GM12878 (cell line): ENCODE measurements around the gene TRIM45. TPM values are rescaled to one million over a fixed set of nuclear protein-coding genes. Genes with fewer than 3 reads are reported as not detected.
"Not testable (repeated sequence)": the region's sequence is repeated elsewhere in the genome, so short reads cannot be mapped to it uniquely, and the experiment has no call there.

Experiments used
- ATAC-seq: fragments of 200-7000 bp; cut with Tn5 transposase; 3 replicates; pipeline ENCODE4 v1.9.1; 2020; ENCODE audit warnings: mild to moderate bottlenecking, moderate library complexity
- BruUV-seq: library from RNA; stranded (reverse); fragments of 400-500 nt; replicated peaks from 2 replicates; lab custom pipeline; 2021; lab: Mats Ljungman, UMichigan
- CTCF ChIA-PET: fragments of 300-600 bp; sonication (Branson Sonifier 250); formaldehyde crosslinking; extraction: SDS; loops from one replicate; lab custom pipeline; 2021; ENCODE audit warnings: inconsistent platforms; lab: Yijun Ruan, JAX
- POLR2A ChIA-PET: fragments of 350-600 bp; formaldehyde crosslinking; extraction: SDS; loops from one replicate; lab custom pipeline; 2021; ENCODE audit warnings: inconsistent platforms; lab: Charles Lee
- RAD21 ChIA-PET: fragments of 300-600 bp; sonication (Branson Sonifier 250); formaldehyde crosslinking; loops from one replicate; lab custom pipeline; 2023; ENCODE audit warnings: antibody characterized with exemption; ENCODE audit not compliant: unreplicated experiment; lab: Charles Lee
- SMC1A ChIA-PET: fragments of 300-600 bp; sonication (Branson Sonifier 250); formaldehyde crosslinking; loops from one replicate; lab custom pipeline; 2023; ENCODE audit not compliant: unreplicated experiment, uncharacterized antibody; lab: Charles Lee
- DNase-seq: peaks from one replicate; pipeline ENCODE4 v3.0.0-alpha.2; 2011; ENCODE audit warnings: low read depth, low spot score
- FAIRE-seq: peaks from 3 replicates; lab custom pipeline; 2011; peaks lifted over from hg19 to GRCh38; lab: Jason Lieb, UNC
- H2AFZ ChIP-seq: 2 replicates; pipeline ENCODE4 v1.6.0; 2011; ENCODE audit warnings: low read depth, low read length, control low read depth; ENCODE audit not compliant: control insufficient read depth
- H3K27ac ChIP-seq: 2 replicates; pipeline ENCODE4 v1.5.1; 2011; ENCODE audit warnings: control low read depth; ENCODE audit not compliant: control insufficient read depth, insufficient read depth
- H3K27me3 ChIP-seq, 2 experiments: replicated peaks in 1 of 2; 2 replicates each; pipeline versions ENCODE4 v1.6.0 to v1.6.1; 2011; ENCODE audit warnings: low read length in 1 of 2; ENCODE audit not compliant: control insufficient read depth in 2 of 2, insufficient read depth in 2 of 2
- H3K36me3 ChIP-seq, 2 experiments: 2 replicates each; pipeline ENCODE4 v1.5.1; 2011; ENCODE audit warnings: low read length in 1 of 2; ENCODE audit not compliant: control insufficient read depth in 2 of 2, insufficient read depth in 2 of 2
- H3K4me1 ChIP-seq: 2 replicates; pipeline ENCODE4 v1.6.1; 2011; ENCODE audit warnings: mild to moderate bottlenecking, low read length, moderate library complexity, mixed read lengths; ENCODE audit not compliant: control insufficient read depth, insufficient read depth
- H3K4me2 ChIP-seq: 2 replicates; pipeline ENCODE4 v1.6.0; 2011; ENCODE audit warnings: control low read depth; ENCODE audit not compliant: control insufficient read depth, insufficient read depth
- H3K4me3 ChIP-seq: fragments of 200-600 bp; sonication (generic); 2 replicates; pipeline ENCODE4 v1.5.1; 2016
- H3K79me2 ChIP-seq: 2 replicates; pipeline ENCODE4 v1.6.0; 2011; ENCODE audit warnings: low read length; ENCODE audit not compliant: control insufficient read depth, insufficient read depth
- H3K9ac ChIP-seq: 2 replicates; pipeline ENCODE4 v1.8.0; 2011; ENCODE audit warnings: low read length, control low read depth, mixed read lengths; ENCODE audit not compliant: control insufficient read depth, insufficient read depth
- H3K9me3 ChIP-seq: replicated peaks from 3 replicates; pipeline ENCODE4 v1.5.1; 2011; ENCODE audit warnings: mild to moderate bottlenecking, low read length; ENCODE audit not compliant: control insufficient read depth, insufficient read depth
- H4K20me1 ChIP-seq: 2 replicates; pipeline ENCODE4 v1.6.0; 2011; ENCODE audit not compliant: control insufficient read depth, insufficient read depth
- MXI1 ChIP-seq: fragments of 150-350 bp; IDR thresholded peaks from 2 replicates; pipeline ENCODE4 v1.6.1; 2011; ENCODE audit warnings: low read depth, mild to moderate bottlenecking, inconsistent platforms, low read length, improper control_type of control experiment
- NBN ChIP-seq: fragments of 450-650 bp; IDR thresholded peaks from 2 replicates; pipeline ENCODE4 v1.6.1; 2016
- NR2C1 ChIP-seq: fragments of 450-650 bp; IDR thresholded peaks from 2 replicates; pipeline ENCODE4 v1.6.1; 2017; ENCODE audit warnings: antibody characterized with exemption, mild to moderate bottlenecking, moderate library complexity
- SMAD1 ChIP-seq: fragments of 450-650 bp; IDR thresholded peaks from 2 replicates; pipeline ENCODE4 v1.6.1; 2018; ENCODE audit warnings: mild to moderate bottlenecking, low read depth; ENCODE audit not compliant: partially characterized antibody
- ZBED1 ChIP-seq: IDR thresholded peaks from 2 replicates; pipeline ENCODE4 v1.6.1; 2016; ENCODE audit warnings: borderline replicate concordance
- WGBS: methylation state at CpG from one replicate; pipeline ENCODE4 v1.1.6; 2016; ENCODE audit warnings: low lambda C conversion rate; ENCODE audit not compliant: insufficient replicate concordance, insufficient coverage; ENCODE audit errors: missing lambda C conversion rate; 5-methylcytosine and 5-hydroxymethylcytosine counted together
- in situ Hi-C: fragments of 300-500 bp; cut with MboI; formaldehyde crosslinking; loops from 9 replicates; pipeline ENCODE4 v1.14.3; 2018; ENCODE audit warnings: mixed read lengths
- intact Hi-C: fragments of 100-400 bp; cut with micrococcal nuclease; formaldehyde crosslinking; loops from one replicate; pipeline ENCODE4 v1.14.2; 2022; ENCODE audit not compliant: unreplicated experiment
- polyA plus RNA-seq, 11 experiments: library from polyadenylated mRNA; depleted of rRNA in 4 of 11; unstranded in 6 of 11; stranded (reverse) in 5 of 11; fragments of >200 nt; fragmentation: Nextera tagmentation in 4 of 11; fragmentation: Illumina TruSeq in 1 of 11; extraction: Ambion mirVana in 4 of 11; extraction: Trizol in 1 of 11; gene quantifications; 1 replicate in 1 of 11; 2 replicates in 10 of 11; pipeline versions ENCODE4 v1.2.1 to v1.2.3, GENCODE V29; 2011 to 2016; ENCODE audit warnings: inconsistent platforms in 2 of 11, missing spikeins in 2 of 11, low read depth in 1 of 11
- total RNA-seq, 4 experiments: library from RNA; depleted of rRNA in 3 of 4; stranded (reverse); fragments of >200 nt in 3 of 4; fragmentation: Illumina TruSeq in 1 of 4; extraction: Trizol in 1 of 4; gene quantifications; 2 replicates each; pipeline versions ENCODE4 v1.2.1 to v1.2.3, GENCODE V29; 2013 to 2021

The TRIM45 gene
- total and polyA plus RNA-seq, 10 of the 15 experiments (the other 5 are each of a cell fraction or from before 2014, with no cell fraction given) = 0.31 to 0.86 (median 0.46) TPM

DNA sequence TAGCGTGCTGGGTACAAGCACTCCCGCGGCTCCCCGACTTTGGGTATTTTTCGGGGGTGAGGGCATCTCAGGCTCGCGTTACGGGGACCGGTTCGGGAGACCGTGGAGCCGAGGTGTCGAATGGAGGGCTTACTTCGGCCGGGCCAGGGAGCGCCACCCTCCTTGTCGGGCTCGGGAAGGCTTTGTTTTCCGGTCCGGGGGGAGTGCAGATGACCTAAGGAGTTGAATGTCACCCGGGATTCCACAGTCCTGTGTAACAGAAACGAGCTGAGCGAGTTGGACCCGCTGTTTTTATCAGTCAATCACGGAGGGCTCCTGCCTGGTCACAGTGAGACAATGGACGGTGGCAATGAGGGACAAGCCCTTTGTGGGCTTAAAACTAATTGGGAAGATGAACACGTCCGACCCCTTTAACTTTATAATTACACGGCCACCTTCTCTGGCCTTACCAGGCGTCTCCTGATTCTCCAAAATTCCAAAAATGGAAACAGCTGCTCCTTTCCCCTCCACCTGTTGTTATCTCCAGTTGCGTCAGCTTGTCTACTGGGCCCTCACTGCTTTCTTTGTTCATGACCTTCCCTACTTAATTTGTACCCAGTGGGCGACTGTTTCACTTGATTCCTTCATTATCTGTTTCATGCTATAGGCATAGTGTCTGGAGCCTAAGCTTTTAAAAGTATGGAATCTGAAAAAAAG lies 929 bp upstream of the TRIM45 start:
- no peak for DNase-seq
- in situ Hi-C loops = no loop called here
- no peaks in the 10 kb centered on the region for H3K4me1 ChIP-seq
- no peaks in the 10 kb centered on the region for H3K36me3 ChIP-seq
- SMC1A ChIA-PET = interaction anchor here (1.2 kb wide), 1 partner anchor 51 kb away, joined by 3 read pairs; no protein-coding TSS in a partner anchor
- H4K20me1 ChIP-seq = no peaks in the 10 kb centered on the region
- POLR2A ChIA-PET = no interaction called here
- H3K27ac ChIP-seq = no peak overlapping the region
- RAD21 ChIA-PET = no interaction called here
- H3K9ac ChIP-seq = peak overlapping the region; percentile 58; the same call in 1 of the 2 replicates
- TF ChIP-seq NBN = 0 out of 2 replicates have a peak, but pooled peaks have one; percentile 9
- no peak for TF ChIP-seq MXI1
- FAIRE-seq = no peak
- peaks cover 0 to 3% of the 10 kb centered on the region in 2 experiments; a peak in 2 of 4 replicates for H3K27me3 ChIP-seq
- CTCF ChIA-PET = interaction anchor here (0.6 to 1.7 kb wide), 9 partner anchors 9 to 412 kb away, joined by 3 to 11 read pairs (median 3); no protein-coding TSS in a partner anchor
- H3K9me3 ChIP-seq = no peaks in the 10 kb centered on the region
- H3K4me3 ChIP-seq = peak overlapping the region; percentile 81; the same call in 1 of the 2 replicates
- H3K79me2 ChIP-seq = no peaks in the 10 kb centered on the region
- peak overlapping the region; percentile 78 for H2AFZ ChIP-seq
- 54% methylated on average over 32 of the region's 32 CpGs for WGBS
- peak overlapping the region; percentile 88 for H3K4me2 ChIP-seq
- no TSS peak for BruUV-seq
- intact Hi-C loops = no loop called here
- ATAC-seq = no peak

DNA sequence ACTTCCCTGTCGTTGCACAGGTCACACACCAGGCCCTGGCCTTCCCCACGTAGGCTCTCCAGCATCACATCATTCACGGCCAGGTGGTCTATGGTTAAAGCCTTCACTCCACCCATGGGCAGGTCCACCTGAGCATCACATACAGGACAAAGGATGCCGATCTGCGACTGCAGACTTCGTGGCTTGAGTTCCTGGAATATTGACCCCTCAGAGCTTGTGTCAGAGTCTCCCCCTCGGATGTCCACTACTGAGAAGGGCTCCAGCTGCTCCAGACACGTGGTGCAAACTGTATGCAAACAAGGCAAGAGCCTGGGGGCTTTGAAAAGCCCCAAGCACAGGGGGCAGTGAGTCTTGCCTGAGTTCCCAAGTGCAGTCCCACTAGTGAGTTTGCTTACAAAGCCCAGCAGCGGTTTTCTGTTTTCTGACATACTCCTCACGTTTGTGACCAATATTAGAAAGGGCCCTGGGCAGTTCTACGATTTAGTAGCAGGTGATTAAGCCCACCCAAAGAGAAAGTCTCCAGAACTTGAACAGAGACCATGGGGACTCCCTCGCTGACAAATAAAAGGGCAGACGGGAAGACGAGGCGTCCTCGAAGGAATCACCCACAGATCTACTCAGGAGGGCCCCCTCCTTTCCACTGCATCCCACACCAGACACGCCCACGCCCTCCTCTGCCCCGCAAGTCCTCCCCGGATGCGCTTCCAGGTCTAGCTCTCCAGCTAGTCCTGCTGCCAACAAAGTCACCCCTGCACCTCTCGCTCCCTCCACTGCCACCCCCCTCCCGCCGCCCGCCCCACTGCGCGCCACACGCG lies 568 bp downstream of the TRIM45 start:
- ChIA-PET RAD21 (no interaction called here), POLR2A (interaction anchor here (0.5 kb wide), 1 partner anchor 322 kb away, joined by 4 read pairs; no protein-coding TSS in a partner anchor), CTCF (interaction anchor here (0.7 to 2.4 kb wide), 4 partner anchors 8 to 546 kb away, joined by 3 to 21 read pairs (median 4); no protein-coding TSS in a partner anchor), SMC1A (interaction anchor here (0.7 to 1.3 kb wide), 2 partner anchors 7 to 56 kb away, joined by 4 read pairs; no protein-coding TSS in a partner anchor)
- in situ Hi-C loops = no loop called here
- peak; percentile 44 for ATAC-seq
- H3K9ac ChIP-seq = peak overlapping the region; percentile 28; the same call in 1 of the 2 replicates
- H3K4me3 ChIP-seq = peak overlapping the region; percentile 81
- FAIRE-seq = peak; percentile 44
- H3K27ac ChIP-seq = no peak overlapping the region
- no TSS peak for BruUV-seq
- peak overlapping the region; percentile 78; the same call in 1 of the 2 replicates for H2AFZ ChIP-seq
- peaks cover 0 to 3% of the 10 kb centered on the region in 2 experiments; a peak in 2 of 4 replicates for H3K27me3 ChIP-seq
- H4K20me1 ChIP-seq = no peaks in the 10 kb centered on the region
- no peaks in the 10 kb centered on the region for H3K79me2 ChIP-seq
- H3K4me2 ChIP-seq = peak overlapping the region; percentile 88
- DNase-seq = no peak
- H3K36me3 ChIP-seq = no peaks in the 10 kb centered on the region
- intact Hi-C loops = no loop called here
- 29% methylated on average over 24 of the region's 29 CpGs for WGBS
- H3K9me3 ChIP-seq = no peaks in the 10 kb centered on the region
- no peaks in the 10 kb centered on the region for H3K4me1 ChIP-seq
- no peak for TF ChIP-seq SMAD1
- TF ChIP-seq NR2C1 = no peak
- no peak for TF ChIP-seq ZBED1

DNA sequence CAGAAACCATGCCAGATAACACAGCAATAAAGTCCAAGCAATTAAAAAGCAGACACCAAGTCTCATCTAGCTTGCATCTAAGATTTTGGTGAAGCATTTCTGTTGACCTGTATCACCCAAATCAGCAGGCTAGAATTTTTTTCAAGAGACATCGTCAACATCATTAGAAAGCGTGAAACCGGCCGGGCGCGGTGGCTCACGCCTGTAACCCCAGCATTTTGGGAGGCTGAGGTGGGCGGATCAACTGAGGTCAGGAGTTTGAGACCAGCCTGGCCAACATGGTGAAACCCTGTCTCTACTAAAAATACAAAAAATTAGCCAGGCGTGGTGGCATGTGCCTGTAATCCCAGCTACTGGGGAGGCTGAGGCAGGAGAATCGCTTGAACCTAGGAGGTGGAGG lies 2.4 kb downstream of the TRIM45 start:
- H3K27ac ChIP-seq, H3K79me2 ChIP-seq, DNase-seq, H4K20me1 ChIP-seq, intact Hi-C loops, H3K9me3 ChIP-seq, H3K4me3 ChIP-seq, FAIRE-seq, H3K36me3 ChIP-seq, H3K9ac ChIP-seq, in situ Hi-C loops, H2AFZ ChIP-seq, BruUV-seq, ATAC-seq, H3K27me3 ChIP-seq, H3K4me1 ChIP-seq, H3K4me2 ChIP-seq: not testable (repeated sequence)
- ChIA-PET SMC1A (interaction anchor here (0.7 to 1.2 kb wide), 4 partner anchors 10 to 48 kb away, joined by 3 to 4 read pairs (median 4); no protein-coding TSS in a partner anchor), CTCF (interaction anchor here (0.8 to 2.4 kb wide), 2 partner anchors 9 to 14 kb away, joined by 3 to 21 read pairs; no protein-coding TSS in a partner anchor), POLR2A (interaction anchor here (0.7 kb wide), 1 partner anchor 9 kb away, joined by 3 read pairs; no protein-coding TSS in a partner anchor), RAD21 (interaction anchor here (1.5 to 1.8 kb wide), 2 partner anchors 9 to 54 kb away, joined by 3 to 5 read pairs; no protein-coding TSS in a partner anchor)
- WGBS = 96% methylated on average over 10 of the region's 10 CpGs
